CD4-positive, alpha-beta T cell (primary cell): ENCODE data around the gene CHIC2. TPM values are rescaled to one million over a fixed set of nuclear protein-coding genes. Genes with fewer than 3 reads are reported as not detected.

ENCODE experiments used
- ATAC-seq: fragments of 200-7000 bp; cut with Tn5 transposase; one replicate; pipeline ENCODE4 v1.10.0; 2022; ENCODE audit warnings: mild to moderate bottlenecking; ENCODE audit not compliant: poor library complexity
- CTCF ChIA-PET: fragments of 350-600 bp; sonication (Branson Sonifier 250); formaldehyde crosslinking; loops from one replicate; lab custom pipeline; 2021; ENCODE audit warnings: antibody characterized with exemption, inconsistent platforms; lab: Charles Lee
- POLR2A ChIA-PET: fragments of 350-600 bp; sonication (Branson Sonifier 250); formaldehyde crosslinking; loops from one replicate; lab custom pipeline; 2021; ENCODE audit warnings: antibody characterized with exemption, inconsistent platforms; lab: Charles Lee
- DNase-seq, 14 experiments: peaks; one replicate each; pipeline ENCODE4 v3.0.0-alpha.2; 2013 to 2020; ENCODE audit warnings: mixed read lengths in 2 of 14
- H3K27ac ChIP-seq, 2 donors: one replicate each; pipeline versions ENCODE4 v1.5.1 to v1.7.0; 2013; ENCODE audit warnings: low read length in 2 of 2, low read depth in 1 of 2, mild to moderate bottlenecking in 1 of 2
- H3K27me3 ChIP-seq, 2 experiments: 1 replicate in 1 of 2; 2 replicates in 1 of 2; pipeline versions ENCODE4 v1.6.1 to v1.7.0; 2013; ENCODE audit warnings: low read length in 2 of 2, control low read depth in 1 of 2, mild to moderate bottlenecking in 1 of 2, moderate library complexity in 1 of 2; ENCODE audit not compliant: insufficient read depth in 2 of 2, control insufficient read depth in 1 of 2
- H3K36me3 ChIP-seq: one replicate; pipeline ENCODE4 v1.6.1; 2013; ENCODE audit warnings: low read length, control low read depth; ENCODE audit not compliant: insufficient read depth
- H3K4me1 ChIP-seq: one replicate; pipeline ENCODE4 v1.6.1; 2013; ENCODE audit warnings: low read length, control low read depth; ENCODE audit not compliant: insufficient read depth
- H3K4me3 ChIP-seq: one replicate; pipeline ENCODE4 v1.5.1; 2013; ENCODE audit warnings: mild to moderate bottlenecking, low read length, moderate library complexity
- H3K9me3 ChIP-seq, 2 experiments: 1 replicate in 1 of 2; 2 replicates in 1 of 2; pipeline versions ENCODE4 v1.6.1 to v1.7.0; 2013; ENCODE audit warnings: low read length in 2 of 2, mild to moderate bottlenecking in 2 of 2, control low read depth in 1 of 2, moderate library complexity in 1 of 2; ENCODE audit not compliant: control insufficient read depth in 1 of 2, insufficient read depth in 1 of 2
- H3K27ac Mint-ChIP-seq: one replicate; pipeline ENCODE4 v1.8.0; 2020; ENCODE audit warnings: mixed read lengths
- H3K27me3 Mint-ChIP-seq: one replicate; pipeline ENCODE4 v1.8.0; 2021; ENCODE audit warnings: mixed read lengths
- H3K36me3 Mint-ChIP-seq: one replicate; pipeline ENCODE4 v1.8.0; 2021; ENCODE audit warnings: low read depth, mixed read lengths
- H3K4me1 Mint-ChIP-seq: one replicate; pipeline ENCODE4 v1.8.0; 2021; ENCODE audit warnings: low read depth, mixed read lengths
- H3K4me3 Mint-ChIP-seq: one replicate; pipeline ENCODE4 v1.8.0; 2020; ENCODE audit warnings: mild to moderate bottlenecking, mixed read lengths
- H3K9me3 Mint-ChIP-seq: one replicate; pipeline ENCODE4 v1.8.0; 2020; ENCODE audit warnings: mixed read lengths
- CTCF ChIP-seq: fragments of 200-600 bp; IDR thresholded peaks from one replicate; pipeline ENCODE4 v1.8.0; 2022; ENCODE audit warnings: antibody characterized with exemption, mild to moderate bottlenecking
- intact Hi-C, 2 experiments: fragments of 100-400 bp; cut with DNase I in 1 of 2; cut with micrococcal nuclease in 1 of 2; formaldehyde crosslinking; loops; one replicate each; pipeline versions ENCODE4 v1.15.1 to v1.9.0; 2023 to 2025; cut with DNase I, micrococcal nuclease
- total RNA-seq, 174 experiments: library from RNA in 2 of 174; stranded (reverse) in 2 of 174; gene quantifications; one replicate each; pipeline ENCODE4 v1.2.3 and lab custom pipeline; 2021 to 2026

Gene CHIC2
- total RNA-seq, 2 experiments from 2014 or later: 53.8 to 59.2 TPM

- H3K27me3 ChIP-seq: no peaks in the 10 kb centered on the region
- no peaks in the 10 kb centered on the region for H3K9me3 ChIP-seq
- no peak overlapping the region for H3K27ac Mint-ChIP-seq
- H3K27me3 Mint-ChIP-seq: peaks cover 16% of the 10 kb centered on the region
- H3K4me1 ChIP-seq: no peaks in the 10 kb centered on the region
- intact Hi-C loops: no loop called here
- TF ChIP-seq CTCF: no peak
- DNase-seq (no peak), ATAC-seq (no peak)
- H3K4me3 Mint-ChIP-seq: no peak overlapping the region
- no peak overlapping the region for H3K4me3 ChIP-seq
- H3K9me3 Mint-ChIP-seq: no peaks in the 10 kb centered on the region
- POLR2A ChIA-PET: interaction anchor here (0.6 kb wide), 1 partner anchor 26 kb away, joined by 3 read pairs; no protein-coding TSS in a partner anchor
- H3K27ac ChIP-seq: no peak overlapping the region
- no peaks in the 10 kb centered on the region for H3K4me1 Mint-ChIP-seq
- H3K36me3 Mint-ChIP-seq: no peaks in the 10 kb centered on the region
- no peaks in the 10 kb centered on the region for H3K36me3 ChIP-seq
- CTCF ChIA-PET: no interaction called here
Observed at GRCh38 chr4:54085284-54085683, 20.9 kb upstream of the CHIC2 start.

GRCh38 chr4:54082168-54082567 is 17.8 kb upstream of the CHIC2 start:
- Histone ChIP-seq H3K4me3 (no peak overlapping the region), H3K9me3 (no peaks in the 10 kb centered on the region), H3K27ac (no peak overlapping the region), H3K27me3 (no peaks in the 10 kb centered on the region), H3K4me1 (no peaks in the 10 kb centered on the region), H3K36me3 (no peaks in the 10 kb centered on the region)
- no peak overlapping the region for H3K27ac Mint-ChIP-seq
- no peaks in the 10 kb centered on the region for H3K4me1 Mint-ChIP-seq
- POLR2A ChIA-PET: no interaction called here
- CTCF ChIA-PET: no interaction called here
- no peaks in the 10 kb centered on the region for H3K9me3 Mint-ChIP-seq
- DNase-seq: no peak
- no peak overlapping the region for H3K4me3 Mint-ChIP-seq
- H3K36me3 Mint-ChIP-seq: no peaks in the 10 kb centered on the region
- intact Hi-C loops: no loop called here
- TF ChIP-seq CTCF: no peak
- ATAC-seq: no peak
- H3K27me3 Mint-ChIP-seq: peaks cover 25% of the 10 kb centered on the region

- H3K4me3 ChIP-seq: no peak overlapping the region
- Mint-ChIP-seq H3K4me3 (no peak overlapping the region), H3K9me3 (no peaks in the 10 kb centered on the region), H3K27me3 (peaks cover 34% of the 10 kb centered on the region), H3K36me3 (no peaks in the 10 kb centered on the region), H3K27ac (no peak overlapping the region), H3K4me1 (no peaks in the 10 kb centered on the region)
- no peak overlapping the region for H3K27ac ChIP-seq
- CTCF ChIA-PET: no interaction called here
- H3K9me3 ChIP-seq: no peaks in the 10 kb centered on the region
- H3K36me3 ChIP-seq: no peaks in the 10 kb centered on the region
- no peaks in the 10 kb centered on the region for H3K4me1 ChIP-seq
- intact Hi-C loops: no loop called here
- no peak for TF ChIP-seq CTCF
- ATAC-seq (no peak), DNase-seq (no peak)
- H3K27me3 ChIP-seq: no peaks in the 10 kb centered on the region
- POLR2A ChIA-PET: no interaction called here
Observed at GRCh38 chr4:54077812-54078211, 13.4 kb upstream of the CHIC2 start.
